A549 (cell line): Measurements from ENCODE around the gene SMARCD1. TPM values are rescaled to one million over a fixed set of nuclear protein-coding genes. Genes with fewer than 3 reads are reported as not detected.

Experiments
- ATAC-seq, 2 experiments: fragments of 200-7000 bp in 1 of 2; fragments of >200 bp in 1 of 2; cut with Nextera tagmentation in 1 of 2; cut with Tn5 transposase in 1 of 2; 3 replicates each; pipeline versions ENCODE4 v1.8.0 to v1.9.1; 2018 to 2020; ENCODE audit warnings: mild to moderate bottlenecking in 1 of 2, moderate library complexity in 1 of 2
- CTCF ChIA-PET: fragments of 300-600 bp; sonication (Branson Sonifier 250); formaldehyde crosslinking; extraction: SDS; loops from one replicate; lab custom pipeline; 2021; ENCODE audit warnings: antibody characterized with exemption, inconsistent platforms; lab: Yijun Ruan, JAX
- POLR2A ChIA-PET: fragments of 350-600 bp; formaldehyde crosslinking; extraction: SDS; loops from one replicate; lab custom pipeline; 2021; ENCODE audit warnings: antibody characterized with exemption, inconsistent platforms; lab: Yijun Ruan, JAX
- DNase-seq, 2 experiments: peaks; one replicate each; pipeline versions ENCODE4 v3.0.0 to v3.0.0-alpha.2; 2011 to 2016; ENCODE audit warnings: low read depth in 1 of 2, low spot score in 1 of 2
- FAIRE-seq: peaks from 2 replicates; lab custom pipeline; 2011; peaks lifted over from hg19 to GRCh38; lab: Jason Lieb, UNC
- H3K27ac ChIP-seq, 2 experiments: fragments of >200 bp; sonication (Bioruptor Twin); formaldehyde crosslinking; 3 replicates each; pipeline ENCODE4 v1.5.1; 2016 to 2017
- H3K4me1 ChIP-seq: fragments of >200 bp; sonication (Bioruptor Twin); formaldehyde crosslinking; 3 replicates; pipeline ENCODE4 v1.6.1; 2016
- H3K4me2 ChIP-seq: fragments of >200 bp; sonication (Bioruptor Twin); formaldehyde crosslinking; 3 replicates; pipeline ENCODE4 v1.6.1; 2016
- H3K4me3 ChIP-seq: fragments of >200 bp; sonication (Bioruptor Twin); formaldehyde crosslinking; 3 replicates; pipeline ENCODE4 v1.5.1; 2016
- H3K9me3 ChIP-seq: fragments of >200 bp; sonication (Bioruptor Twin); formaldehyde crosslinking; 3 replicates; pipeline ENCODE4 v1.6.1; 2016
- BCL3 ChIP-seq: fragments of >200 bp; sonication (Bioruptor Twin); formaldehyde crosslinking; IDR thresholded peaks from 3 replicates; pipeline ENCODE4 v1.6.1; 2016
- CBX8 ChIP-seq: fragments of 200-600 bp; sonication (generic); IDR thresholded peaks from 2 replicates; pipeline ENCODE4 v1.6.1; 2016
- CEBPB ChIP-seq, 2 experiments: fragments of >200 bp in 1 of 2; sonication (Bioruptor Twin) in 1 of 2; formaldehyde crosslinking in 1 of 2; IDR thresholded peaks; 2 replicates each; pipeline ENCODE4 v1.6.1; 2012 to 2016
- EHF ChIP-seq: fragments of 250-450 bp; sonication (Bioruptor Pico); IDR thresholded peaks from 2 replicates; pipeline ENCODE4 v1.5.0; 2020; ENCODE audit warnings: mild to moderate bottlenecking
- EHMT2 ChIP-seq: fragments of 200-600 bp; sonication (generic); IDR thresholded peaks from 2 replicates; pipeline ENCODE4 v1.6.1; 2016; ENCODE audit warnings: antibody characterized with exemption, low read depth, mild to moderate bottlenecking, moderate library complexity
- EP300 ChIP-seq, 2 experiments: fragments of >200 bp; sonication (Bioruptor Twin); formaldehyde crosslinking; IDR thresholded peaks; 2 replicates in 1 of 2; 3 replicates in 1 of 2; pipeline ENCODE4 v1.6.1; 2016 to 2017
- HEYL ChIP-seq: fragments of 250-450 bp; sonication (Bioruptor Pico); IDR thresholded peaks from 2 replicates; pipeline ENCODE4 v1.8.0; 2021; ENCODE audit warnings: mild to moderate bottlenecking, moderate library complexity
- KDM5A ChIP-seq: fragments of 200-600 bp; sonication (generic); IDR thresholded peaks from 2 replicates; pipeline ENCODE4 v1.6.1; 2016; ENCODE audit warnings: antibody characterized with exemption, mild to moderate bottlenecking
- MAFK ChIP-seq: fragments of 450-650 bp; IDR thresholded peaks from 2 replicates; pipeline ENCODE4 v1.6.1; 2014; ENCODE audit not compliant: partially characterized antibody
- NPAS2 ChIP-seq: fragments of 250-450 bp; sonication (Bioruptor Pico); IDR thresholded peaks from 2 replicates; pipeline ENCODE4 v1.8.0; 2022; ENCODE audit warnings: mild to moderate bottlenecking, moderate library complexity, borderline replicate concordance
- NR3C1 ChIP-seq: fragments of >200 bp; sonication (Bioruptor Twin); formaldehyde crosslinking; IDR thresholded peaks from 3 replicates; pipeline ENCODE4 v1.6.1; 2017
- POLR2AphosphoS2 ChIP-seq: conservative IDR thresholded peaks from 2 replicates; pipeline ENCODE4 v1.6.1; 2012; ENCODE audit warnings: low read length, improper control_type of control experiment, inconsistent platforms
- SMC3 ChIP-seq: fragments of >200 bp; sonication (Bioruptor Twin); formaldehyde crosslinking; IDR thresholded peaks from 3 replicates; pipeline ENCODE4 v1.6.1; 2018; ENCODE audit warnings: inconsistent platforms
- TFCP2L1 ChIP-seq: fragments of 250-450 bp; sonication (Bioruptor Pico); IDR thresholded peaks from 2 replicates; pipeline ENCODE4 v1.5.0; 2021; ENCODE audit warnings: mild to moderate bottlenecking
- TP53 ChIP-seq: fragments of 250-450 bp; sonication (Bioruptor Pico); IDR thresholded peaks from 2 replicates; pipeline ENCODE4 v1.5.0; 2021; ENCODE audit warnings: mild to moderate bottlenecking, moderate library complexity
- ZC3H11A ChIP-seq: fragments of 450-650 bp; IDR thresholded peaks from 2 replicates; pipeline ENCODE4 v1.6.1; 2014; ENCODE audit warnings: antibody characterized with exemption, mild to moderate bottlenecking
- ZNF302 ChIP-seq: fragments of 250-450 bp; sonication (Bioruptor Pico); IDR thresholded peaks from 2 replicates; pipeline ENCODE4 v1.9.0; 2021; ENCODE audit warnings: inconsistent platforms, mild to moderate bottlenecking, moderate library complexity
- WGBS: methylation state at CpG from one replicate; pipeline ENCODE4 v1.1.6; 2017; ENCODE audit errors: missing lambda C conversion rate; 5-methylcytosine and 5-hydroxymethylcytosine counted together
- polyA plus RNA-seq, 4 experiments: library from polyadenylated mRNA; depleted of rRNA in 3 of 4; stranded (reverse); fragments of >200 nt; fragmentation: RNase III in 1 of 4; extraction: RNeasy Plus Mini Kit Qiagen cat#74134 plus additional on column Dnase treatment in 1 of 4; gene quantifications; 2 replicates in 3 of 4; 3 replicates in 1 of 4; pipeline ENCODE4 v1.2.3, GENCODE V29; 2011 to 2017
- TF ChIP-seq, protein P1 (sequence below): IDR thresholded peaks from 2 replicates; pipeline ENCODE4 v1.6.1; 2012
- TF ChIP-seq, protein P2 (sequence below): IDR thresholded peaks from 2 replicates; pipeline ENCODE4 v1.6.1; 2012; ENCODE audit warnings: low read depth, borderline replicate concordance

SMARCD1 gene
- polyA plus RNA-seq, 2 of the 4 experiments (the other 2 are of a cell fraction), result 62.5 to 80.7 TPM

- TF ChIP-seq BCL3 (no peak), EHF (CRISPR knock-in tag) (no peak)
- Histone ChIP-seq H3K4me2 (no peak overlapping the region), H3K9me3 (no peaks in the 10 kb centered on the region), H3K4me1 (no peaks in the 10 kb centered on the region), H3K27ac (no peak overlapping the region), H3K4me3 (no peak overlapping the region)
- DNase-seq (no peak), FAIRE-seq (no peak), ATAC-seq (no peak)
- ChIA-PET POLR2A (no interaction called here), CTCF (interaction anchor here (1.0 to 13.4 kb wide), 6 partner anchors 11 to 191 kb away, joined by 3 to 128 read pairs (median 3); partner anchors contain the start of genes COX14 and SMARCD1)
- 75% methylated on average over 2 of the region's 2 CpGs for WGBS
Measured at GRCh38 chr12:50123203-50123602, 38.1 kb downstream of the SMARCD1 start.

- Histone ChIP-seq H3K4me2 (no peak overlapping the region), H3K4me3 (no peak overlapping the region), H3K9me3 (no peaks in the 10 kb centered on the region), H3K27ac (no peak overlapping the region), H3K4me1 (no peaks in the 10 kb centered on the region)
- POLR2A ChIA-PET, result interaction anchor here (1.9 kb wide), 1 partner anchor 15 kb away, joined by 8 read pairs; the partner anchor contains the start of gene COX14
- ATAC-seq (peak in 1 of 2 experiments; percentile 23; a peak in 1 of 6 replicates), FAIRE-seq (no peak), DNase-seq (no peak)
- TF ChIP-seq, protein P1, sequence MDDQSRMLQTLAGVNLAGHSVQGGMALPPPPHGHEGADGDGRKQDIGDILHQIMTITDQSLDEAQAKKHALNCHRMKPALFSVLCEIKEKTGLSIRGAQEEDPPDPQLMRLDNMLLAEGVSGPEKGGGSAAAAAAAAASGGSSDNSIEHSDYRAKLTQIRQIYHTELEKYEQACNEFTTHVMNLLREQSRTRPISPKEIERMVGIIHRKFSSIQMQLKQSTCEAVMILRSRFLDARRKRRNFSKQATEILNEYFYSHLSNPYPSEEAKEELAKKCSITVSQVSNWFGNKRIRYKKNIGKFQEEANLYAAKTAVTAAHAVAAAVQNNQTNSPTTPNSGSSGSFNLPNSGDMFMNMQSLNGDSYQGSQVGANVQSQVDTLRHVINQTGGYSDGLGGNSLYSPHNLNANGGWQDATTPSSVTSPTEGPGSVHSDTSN, result no peak
- no peak for TF ChIP-seq EHMT2
- no peak for TF ChIP-seq TP53 (CRISPR knock-in tag)
- no peak for TF ChIP-seq CBX8
- TF ChIP-seq ZNF302, result no peak
- CTCF ChIA-PET, result interaction anchor here (1.1 to 13.4 kb wide), 4 partner anchors 8 to 161 kb away, joined by 4 to 128 read pairs (median 6); partner anchors contain the start of gene COX14
- 76% methylated on average over 2 of the region's 2 CpGs for WGBS
Measured at GRCh38 chr12:50127546-50127945, 42.4 kb downstream of the SMARCD1 start.

DNA sequence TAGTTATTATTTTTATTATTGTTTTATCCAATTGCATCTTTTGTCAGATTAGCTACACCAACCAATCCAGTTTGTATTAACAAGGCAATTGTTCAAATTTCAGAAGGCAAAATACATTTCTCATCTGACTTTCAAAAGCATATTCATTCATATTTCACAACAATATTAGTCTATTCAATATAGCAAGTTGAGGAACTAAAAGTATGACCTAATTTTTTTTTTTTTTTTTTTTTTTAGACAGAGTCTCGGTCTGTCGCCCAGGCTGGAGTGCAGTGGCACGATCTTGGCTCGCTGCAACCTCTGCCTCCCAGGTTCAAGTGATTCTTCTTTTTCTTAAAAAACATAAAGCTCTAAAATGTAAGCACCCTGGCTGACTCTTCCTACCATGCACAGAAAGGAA lies 44.1 kb downstream of the SMARCD1 start:
- CTCF ChIA-PET, result interaction anchor here (1.3 to 13.4 kb wide), 5 partner anchors 10 to 184 kb away, joined by 3 to 128 read pairs (median 5); partner anchors contain the start of gene COX14
- POLR2A ChIA-PET, result interaction anchor here (0.6 kb wide), 1 partner anchor 44 kb away, joined by 3 read pairs; the partner anchor contains the start of gene SMARCD1
- 96% methylated on average over 4 of the region's 4 CpGs for WGBS

More for the DNA sequence above, 44.1 kb downstream of the SMARCD1 start:
- DNase-seq (no peak), FAIRE-seq (no peak), ATAC-seq (no peak)
- H3K27ac ChIP-seq, result no peak overlapping the region
- H3K4me2 ChIP-seq, result no peak overlapping the region
- TF ChIP-seq HEYL (no peak), MAFK (no peak), SMC3 (no peak), NPAS2 (no peak), NR3C1 (no peak), POLR2AphosphoS2 (no peak), TFCP2L1 (CRISPR knock-in tag) (no peak), CEBPB (IDR thresholded peaks at IDR 0.05) (no peak), EP300 (IDR thresholded peaks at IDR 0.05) (no peak), ZC3H11A (no peak), TP53 (CRISPR knock-in tag) (no peak), KDM5A (no peak)
- TF ChIP-seq, protein P1, result no peak
- TF ChIP-seq, protein P2, sequence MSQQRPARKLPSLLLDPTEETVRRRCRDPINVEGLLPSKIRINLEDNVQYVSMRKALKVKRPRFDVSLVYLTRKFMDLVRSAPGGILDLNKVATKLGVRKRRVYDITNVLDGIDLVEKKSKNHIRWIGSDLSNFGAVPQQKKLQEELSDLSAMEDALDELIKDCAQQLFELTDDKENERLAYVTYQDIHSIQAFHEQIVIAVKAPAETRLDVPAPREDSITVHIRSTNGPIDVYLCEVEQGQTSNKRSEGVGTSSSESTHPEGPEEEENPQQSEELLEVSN, result no peak
- no peaks in the 10 kb centered on the region for H3K4me1 ChIP-seq
- H3K9me3 ChIP-seq, result no peaks in the 10 kb centered on the region
- no peak overlapping the region for H3K4me3 ChIP-seq
